VCaP (cell line): ENCODE data around the gene CRELD2.

ENCODE experiments used
- H3K27ac ChIP-seq: fragments of 450-650 bp; 2 replicates; pipeline ENCODE4 v1.5.1; 2017
- CTCF ChIP-seq: fragments of 450-650 bp; conservative IDR thresholded peaks from 2 replicates; pipeline ENCODE4 v1.5.1; 2017; ENCODE audit warnings: mild to moderate bottlenecking, moderate library complexity

The CRELD2 gene

GRCh38 chr22:49907807-49908206 lies 10.6 kb upstream of the CRELD2 start:
- no peak overlapping the region for H3K27ac ChIP-seq
- no peak for TF ChIP-seq CTCF

GRCh38 chr22:49909476-49910205 lies 8.8 kb upstream of the CRELD2 start:
- no peak overlapping the region for H3K27ac ChIP-seq
- no peak for TF ChIP-seq CTCF

DNA sequence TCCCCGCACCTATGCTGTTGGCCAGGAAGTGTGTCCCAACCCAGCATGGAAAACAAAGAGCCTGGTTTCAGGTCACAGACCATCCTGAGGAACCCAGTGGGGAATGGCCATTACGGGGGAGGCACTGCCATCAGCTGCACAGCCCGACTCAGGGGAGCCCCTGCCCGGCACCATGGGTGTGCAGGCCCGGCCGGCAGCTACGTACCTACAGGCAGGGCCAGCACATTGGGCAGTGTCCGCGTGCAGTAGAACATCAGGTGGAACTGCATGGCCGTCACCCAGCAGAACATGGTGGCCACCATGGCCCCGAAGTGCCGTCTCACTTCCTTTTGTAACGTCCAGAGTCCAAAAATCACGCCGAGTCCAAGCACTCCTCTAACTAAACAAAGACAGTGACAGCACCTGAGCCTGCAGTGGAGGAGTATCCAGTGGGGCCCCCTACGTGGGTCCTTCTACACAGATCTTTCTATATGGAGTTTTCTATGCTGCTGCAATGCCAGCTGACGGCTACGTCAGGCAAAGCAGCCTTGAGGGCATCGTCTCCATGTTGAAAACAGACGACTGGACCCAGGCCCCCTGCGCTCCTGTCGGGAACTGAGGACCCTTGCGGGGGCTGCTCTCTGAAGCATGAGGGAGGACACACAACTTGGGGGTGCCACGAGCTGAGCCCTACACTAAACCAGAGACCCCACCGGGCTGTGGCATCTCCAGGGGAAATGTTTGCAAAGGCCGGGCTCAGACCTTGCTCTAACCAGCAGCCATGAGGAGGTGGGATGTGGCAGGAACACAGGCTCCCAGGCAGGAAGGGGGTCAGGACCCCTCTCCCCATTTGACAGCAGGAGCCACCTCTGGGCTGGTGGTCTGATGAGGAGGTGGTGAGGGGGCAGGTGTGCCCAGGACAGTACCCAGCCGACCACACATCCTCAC lies 7.9 kb upstream of the CRELD2 start:
- no peak for TF ChIP-seq CTCF
- no peak overlapping the region for H3K27ac ChIP-seq

- no peak for TF ChIP-seq CTCF
- no peak overlapping the region for H3K27ac ChIP-seq
Measured at GRCh38 chr22:49911881-49912625, 6.4 kb upstream of the CRELD2 start.

- no peak for TF ChIP-seq CTCF
- no peak overlapping the region for H3K27ac ChIP-seq
Measured at GRCh38 chr22:49913026-49913425, 5.4 kb upstream of the CRELD2 start.

DNA sequence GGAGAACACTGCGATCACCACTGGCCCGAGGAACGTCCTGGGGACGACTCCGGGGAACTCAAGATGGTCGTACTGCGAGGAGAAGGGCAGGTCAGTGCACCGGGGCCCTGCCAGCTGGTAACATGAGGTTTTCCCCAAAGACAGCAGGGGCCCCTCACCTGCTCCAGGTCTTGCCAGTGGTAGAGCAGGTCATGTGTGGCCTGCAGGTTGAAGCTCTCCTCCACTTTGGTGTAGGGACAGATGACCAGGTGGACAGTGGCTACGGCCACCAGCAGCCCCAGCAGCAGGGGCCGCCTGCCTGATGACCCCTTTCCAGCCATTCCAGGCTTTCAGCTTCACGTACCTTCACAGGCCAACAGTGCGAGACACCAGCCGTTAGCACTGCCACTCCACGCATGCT lies 5.0 kb upstream of the CRELD2 start:
- TF ChIP-seq CTCF, result no peak
- no peak overlapping the region for H3K27ac ChIP-seq

DNA sequence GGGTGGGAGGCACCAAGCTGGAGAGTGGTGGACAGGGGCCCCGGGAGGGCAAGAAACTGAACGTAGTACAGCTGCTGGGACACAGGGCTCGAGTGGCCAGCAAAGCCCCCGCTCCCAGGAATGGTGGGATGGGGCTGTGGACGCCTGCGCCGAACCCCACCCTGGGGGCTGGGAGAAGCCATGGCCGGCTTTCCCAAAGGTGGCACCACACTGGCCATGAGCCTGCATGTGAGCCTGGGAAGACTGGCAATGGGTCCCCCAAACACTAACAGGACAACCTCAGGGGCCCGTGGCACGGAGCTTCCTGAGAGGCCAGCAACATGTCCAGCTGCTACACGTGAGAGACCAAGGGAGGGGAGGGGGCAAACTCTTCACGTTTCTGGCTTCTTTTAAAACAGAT lies 4.2 kb upstream of the CRELD2 start:
- TF ChIP-seq CTCF, result no peak
- H3K27ac ChIP-seq, result no peak overlapping the region
